ENCODE data around the gene TSC22D3.

DNA sequence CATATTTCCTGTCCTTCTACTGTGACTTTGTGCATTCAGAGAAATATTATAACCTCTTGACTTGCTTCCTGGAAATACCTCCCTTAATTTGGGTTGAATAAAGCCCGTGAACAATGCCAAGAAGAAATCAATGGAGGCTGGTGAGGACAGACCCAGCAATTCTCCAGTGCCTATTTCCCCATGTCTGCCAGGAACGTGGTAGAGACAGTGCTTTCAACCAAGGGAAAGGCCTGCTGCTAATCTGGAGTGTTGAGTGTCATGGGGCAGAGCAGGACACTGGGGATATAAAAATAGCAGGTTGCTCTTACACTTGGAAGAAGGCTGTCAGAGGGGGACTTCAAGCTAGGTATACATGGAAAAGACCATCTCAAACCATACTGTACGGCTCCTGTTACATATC, 19.9 kb downstream of the TSC22D3 start:
- TF ChIP-seq, protein P1, sequence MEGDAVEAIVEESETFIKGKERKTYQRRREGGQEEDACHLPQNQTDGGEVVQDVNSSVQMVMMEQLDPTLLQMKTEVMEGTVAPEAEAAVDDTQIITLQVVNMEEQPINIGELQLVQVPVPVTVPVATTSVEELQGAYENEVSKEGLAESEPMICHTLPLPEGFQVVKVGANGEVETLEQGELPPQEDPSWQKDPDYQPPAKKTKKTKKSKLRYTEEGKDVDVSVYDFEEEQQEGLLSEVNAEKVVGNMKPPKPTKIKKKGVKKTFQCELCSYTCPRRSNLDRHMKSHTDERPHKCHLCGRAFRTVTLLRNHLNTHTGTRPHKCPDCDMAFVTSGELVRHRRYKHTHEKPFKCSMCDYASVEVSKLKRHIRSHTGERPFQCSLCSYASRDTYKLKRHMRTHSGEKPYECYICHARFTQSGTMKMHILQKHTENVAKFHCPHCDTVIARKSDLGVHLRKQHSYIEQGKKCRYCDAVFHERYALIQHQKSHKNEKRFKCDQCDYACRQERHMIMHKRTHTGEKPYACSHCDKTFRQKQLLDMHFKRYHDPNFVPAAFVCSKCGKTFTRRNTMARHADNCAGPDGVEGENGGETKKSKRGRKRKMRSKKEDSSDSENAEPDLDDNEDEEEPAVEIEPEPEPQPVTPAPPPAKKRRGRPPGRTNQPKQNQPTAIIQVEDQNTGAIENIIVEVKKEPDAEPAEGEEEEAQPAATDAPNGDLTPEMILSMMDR (IDR thresholded peaks at IDR 0.05; ENCODE audit: insufficient read depth, low read length, poor library complexity, severe bottlenecking) = no peak
- no peak for TF ChIP-seq EZH2phosphoT487 (conservative IDR thresholded peaks at IDR 0.05; ENCODE audit: low read length)

All from SU-DHL-6 (cell line).